GM12891 (cell line): Measurements from ENCODE around the gene POLR2J.

Experiments
- DNase-seq: peaks from one replicate; pipeline ENCODE4 v3.0.0; 2011; ENCODE audit warnings: low spot score; ENCODE audit not compliant: insufficient read length
- FAIRE-seq: peaks from 2 replicates; lab custom pipeline; 2011; peaks lifted over from hg19 to GRCh38; lab: Jason Lieb, UNC
- PAX5 ChIP-seq: IDR thresholded peaks from 2 replicates; pipeline ENCODE4 v1.6.1; 2011; ENCODE audit warnings: low read length, moderate library complexity, mild to moderate bottlenecking; ENCODE audit not compliant: insufficient read depth, severe bottlenecking
- POLR2A ChIP-seq: IDR thresholded peaks from 2 replicates; pipeline ENCODE4 v1.6.1; 2011; ENCODE audit warnings: low read depth, low read length, control low read depth
- POLR2AphosphoS5 ChIP-seq: IDR thresholded peaks from 2 replicates; pipeline ENCODE4 v1.6.1; 2011; ENCODE audit warnings: low read depth, low read length, control low read depth
- POU2F2 ChIP-seq: IDR thresholded peaks from 2 replicates; pipeline ENCODE4 v1.6.1; 2011; ENCODE audit warnings: low read depth, mild to moderate bottlenecking, control low read depth, low read length, moderate library complexity
- SPI1 ChIP-seq: IDR thresholded peaks from 2 replicates; pipeline ENCODE4 v1.6.1; 2011; ENCODE audit warnings: low read depth, low read length, control low read depth
- TAF1 ChIP-seq: IDR thresholded peaks from 2 replicates; pipeline ENCODE4 v1.6.1; 2011; ENCODE audit warnings: low read depth, low read length, control low read depth

POLR2J gene

GRCh38 chr7:102453319-102453718 is 25.4 kb downstream of the POLR2J start:
- FAIRE-seq, result no peak
- no peak for TF ChIP-seq PAX5
- TF ChIP-seq TAF1, result no peak
- no peak for TF ChIP-seq POLR2A
- no peak for TF ChIP-seq SPI1
- TF ChIP-seq POU2F2, result no peak
- TF ChIP-seq POLR2AphosphoS5, result no peak
- DNase-seq, result no peak

- no peak for DNase-seq
- TF ChIP-seq SPI1, result no peak
- no peak for FAIRE-seq
These were observed 26.3 kb downstream of the POLR2J start for GRCh38 chr7:102452451-102452850.

GRCh38 chr7:102451371-102452054 is 27.2 kb downstream of the POLR2J start:
- FAIRE-seq, result peak; percentile 16
- TF ChIP-seq PAX5 (no peak), POLR2A (no peak)
- no peak for DNase-seq

- TF ChIP-seq SPI1 (no peak), POU2F2 (no peak), POLR2AphosphoS5 (no peak), TAF1 (no peak), POLR2A (no peak), PAX5 (no peak)
- DNase-seq, result no peak
- FAIRE-seq, result peak; percentile 87
These were observed 28.5 kb downstream of the POLR2J start for GRCh38 chr7:102450242-102450641.

GRCh38 chr7:102449136-102449535 is 29.6 kb downstream of the POLR2J start:
- TF ChIP-seq POU2F2 (no peak), SPI1 (no peak), POLR2AphosphoS5 (no peak), PAX5 (no peak)
- no peak for FAIRE-seq
- no peak for DNase-seq

GRCh38 chr7:102447311-102447710 is 31.4 kb downstream of the POLR2J start:
- DNase-seq, result no peak
- TF ChIP-seq PAX5 (no peak), POLR2AphosphoS5 (no peak), TAF1 (no peak), POLR2A (no peak; the same call in 1 of the 2 replicates), POU2F2 (no peak)
- FAIRE-seq, result no peak

GRCh38 chr7:102446387-102447156 is 32.1 kb downstream of the POLR2J start:
- no peak for TF ChIP-seq POU2F2
- no peak for TF ChIP-seq PAX5
- TF ChIP-seq SPI1, result no peak
- no peak for TF ChIP-seq TAF1
- TF ChIP-seq POLR2AphosphoS5, result no peak
- no peak for TF ChIP-seq POLR2A
- DNase-seq, result no peak
- FAIRE-seq, result no peak

GRCh38 chr7:102445674-102446071 is 33.0 kb downstream of the POLR2J start:
- TF ChIP-seq SPI1, result no peak
- TF ChIP-seq POLR2A, result no peak
- no peak for TF ChIP-seq POU2F2
- no peak for TF ChIP-seq PAX5
- TF ChIP-seq TAF1, result no peak
- TF ChIP-seq POLR2AphosphoS5, result no peak
- DNase-seq, result no peak
- FAIRE-seq, result no peak

GRCh38 chr7:102444961-102445673 is 33.6 kb downstream of the POLR2J start:
- DNase-seq, result no peak
- TF ChIP-seq PAX5 (no peak), POLR2A (no peak), POLR2AphosphoS5 (0 out of 2 replicates have a peak, but pooled peaks have one; percentile 28), SPI1 (no peak), TAF1 (no peak), POU2F2 (no peak)
- FAIRE-seq, result peak; percentile 90
